H1 (cell line): ENCODE measurements around the gene S1PR1. TPM values are rescaled to one million over a fixed set of nuclear protein-coding genes. Genes with fewer than 3 reads are reported as not detected.

Experiments
- CTCF ChIA-PET: fragments of 300-600 bp; sonication (Branson Sonifier 250); formaldehyde crosslinking; loops from one replicate; lab custom pipeline; 2021; ENCODE audit not compliant: partially characterized antibody; lab: Charles Lee
- POLR2A ChIA-PET: fragments of 300-600 bp; sonication (Branson Sonifier 250); formaldehyde crosslinking; loops from one replicate; lab custom pipeline; 2021; ENCODE audit warnings: inconsistent platforms; ENCODE audit not compliant: partially characterized antibody; lab: Charles Lee
- DNase-seq, 2 experiments: peaks; one replicate each; pipeline versions ENCODE4 v3.0.0 to v3.0.0-alpha.2; 2010 to 2022; ENCODE audit warnings: low spot score in 2 of 2, low read depth in 1 of 2, mixed read lengths in 1 of 2
- FAIRE-seq: peaks from 2 replicates; lab custom pipeline; 2011; peaks lifted over from hg19 to GRCh38; lab: Jason Lieb, UNC
- H2AFZ ChIP-seq: 2 replicates; pipeline ENCODE4 v1.8.1; 2012; ENCODE audit warnings: low read length, inconsistent platforms
- H2AK5ac ChIP-seq: 2 replicates; pipeline ENCODE4 v1.6.1; 2013; ENCODE audit warnings: low read depth, low read length
- H2BK120ac ChIP-seq: replicated peaks from 2 replicates; pipeline ENCODE3; 2013; ENCODE audit warnings: low read depth, low read length, inconsistent platforms
- H2BK12ac ChIP-seq: 2 replicates; pipeline ENCODE4 v1.6.1; 2013; ENCODE audit warnings: low read depth, low read length
- H2BK15ac ChIP-seq: 2 replicates; pipeline ENCODE4 v1.6.1; 2013; ENCODE audit warnings: low read length
- H2BK20ac ChIP-seq: 2 replicates; pipeline ENCODE4 v1.6.1; 2013; ENCODE audit warnings: low read length
- H2BK5ac ChIP-seq: 2 replicates; pipeline ENCODE4 v1.6.1; 2013; ENCODE audit warnings: low read depth, low read length
- H3K14ac ChIP-seq: 2 replicates; pipeline ENCODE4 v1.6.1; 2013; ENCODE audit warnings: inconsistent platforms; ENCODE audit not compliant: insufficient read length
- H3K18ac ChIP-seq: 2 replicates; pipeline ENCODE4 v1.6.1; 2013; ENCODE audit warnings: low read length; ENCODE audit errors: extremely low read depth
- H3K23ac ChIP-seq: 2 replicates; pipeline ENCODE4 v1.6.1; 2013; ENCODE audit warnings: inconsistent platforms; ENCODE audit not compliant: insufficient read length
- H3K23me2 ChIP-seq: 2 replicates; pipeline ENCODE4 v1.6.1; 2013; ENCODE audit warnings: low read depth, low read length
- H3K27ac ChIP-seq: 2 replicates; pipeline ENCODE4 v1.6.1; 2011; ENCODE audit warnings: low read depth, low read length, inconsistent platforms
- H3K27me3 ChIP-seq, 4 experiments: replicated peaks in 1 of 4; 1 replicate in 1 of 4; 2 replicates in 3 of 4; pipeline versions ENCODE4 v1.6.1 to v1.8.1; 2011 to 2013; ENCODE audit warnings: low read length in 3 of 4, mild to moderate bottlenecking in 3 of 4, inconsistent platforms in 2 of 4, mixed read lengths in 2 of 4, moderate library complexity in 1 of 4; ENCODE audit not compliant: control insufficient read depth in 3 of 4, insufficient read depth in 3 of 4; ENCODE audit errors: extremely low read depth in 1 of 4
- H3K36me3 ChIP-seq, 4 experiments: 2 replicates each; pipeline versions ENCODE4 v1.6.1 to v1.8.1; 2011 to 2013; ENCODE audit warnings: mild to moderate bottlenecking in 4 of 4, low read length in 3 of 4, moderate library complexity in 2 of 4, control low read depth in 1 of 4, inconsistent platforms in 1 of 4; ENCODE audit not compliant: insufficient read depth in 4 of 4, control insufficient read depth in 2 of 4
- H3K4ac ChIP-seq: replicated peaks from 2 replicates; pipeline ENCODE3; 2013; ENCODE audit warnings: low read length, low read depth, mixed read lengths, inconsistent platforms; ENCODE audit not compliant: insufficient read length
- H3K4me1 ChIP-seq, 4 experiments: replicated peaks in 1 of 4; 1 replicate in 1 of 4; 2 replicates in 3 of 4; pipeline versions ENCODE4 v1.6.1 to v1.8.1; 2011 to 2013; ENCODE audit warnings: low read length in 3 of 4, inconsistent platforms in 2 of 4, mixed read lengths in 1 of 4; ENCODE audit not compliant: insufficient read depth in 4 of 4, control insufficient read depth in 3 of 4
- H3K4me2 ChIP-seq, 2 experiments: 2 replicates each; pipeline versions ENCODE4 v1.6.1 to v1.8.1; 2011 to 2013; ENCODE audit warnings: low read depth in 2 of 2, low read length in 2 of 2, control low read depth in 1 of 2, inconsistent platforms in 1 of 2, mild to moderate bottlenecking in 1 of 2; ENCODE audit not compliant: insufficient read depth in 1 of 2
- H3K4me3 ChIP-seq, 4 experiments: fragments of 200-600, 300-600 bp in 1 of 4; sonication (generic), shearing (Covaris generic), sonication (Bioruptor Twin) in 1 of 4; 2 replicates each; pipeline versions ENCODE4 v1.5.1 to v1.8.1; 2011 to 2016; ENCODE audit warnings: low read length in 4 of 4, low read depth in 3 of 4, control low read depth in 2 of 4, inconsistent platforms in 2 of 4, mild to moderate bottlenecking in 2 of 4, mixed read lengths in 1 of 4, moderate library complexity in 1 of 4; ENCODE audit not compliant: insufficient read depth in 2 of 4; ENCODE audit errors: extremely low read depth in 1 of 4
- H3K56ac ChIP-seq: replicated peaks from 2 replicates; pipeline ENCODE3; 2013; ENCODE audit warnings: low read depth, mild to moderate bottlenecking, mixed read lengths, low read length, inconsistent platforms; ENCODE audit not compliant: insufficient read length
- H3K79me1 ChIP-seq: 2 replicates; pipeline ENCODE4 v1.6.1; 2013; ENCODE audit warnings: low read depth, low read length, control low read depth
- H3K79me2 ChIP-seq, 2 experiments: 2 replicates each; pipeline versions ENCODE4 v1.6.1 to v1.8.1; 2012 to 2013; ENCODE audit warnings: low read length in 2 of 2, mild to moderate bottlenecking in 2 of 2, inconsistent platforms in 1 of 2; ENCODE audit not compliant: insufficient read depth in 2 of 2, control insufficient read depth in 1 of 2
- H3K9ac ChIP-seq, 4 experiments: replicated peaks in 1 of 4; 1 replicate in 1 of 4; 2 replicates in 3 of 4; pipeline versions ENCODE4 v1.6.1 to v1.8.1; 2011 to 2013; ENCODE audit warnings: low read depth in 3 of 4, low read length in 3 of 4, control low read depth in 2 of 4, mild to moderate bottlenecking in 2 of 4, moderate library complexity in 2 of 4, inconsistent platforms in 1 of 4; ENCODE audit errors: extremely low read depth in 1 of 4
- H3K9me3 ChIP-seq, 2 experiments: 2 replicates each; pipeline versions ENCODE4 v1.6.1 to v1.8.1; 2012 to 2013; ENCODE audit warnings: mild to moderate bottlenecking in 2 of 2, moderate library complexity in 2 of 2, control low read depth in 1 of 2, inconsistent platforms in 1 of 2, low read depth in 1 of 2, low read length in 1 of 2, mixed read lengths in 1 of 2; ENCODE audit not compliant: insufficient read depth in 2 of 2
- H4K20me1 ChIP-seq, 2 experiments: replicated peaks in 1 of 2; 2 replicates each; pipeline versions ENCODE3 to v1.8.1; 2011 to 2013; ENCODE audit warnings: inconsistent platforms in 2 of 2, low read length in 2 of 2, mild to moderate bottlenecking in 1 of 2; ENCODE audit not compliant: insufficient read depth in 2 of 2, control insufficient read depth in 1 of 2
- H4K5ac ChIP-seq: 2 replicates; pipeline ENCODE4 v1.6.1; 2013; ENCODE audit warnings: low read length, low read depth, mixed read lengths, inconsistent platforms; ENCODE audit not compliant: insufficient read length
- H4K8ac ChIP-seq: 2 replicates; pipeline ENCODE4 v1.8.0; 2013; ENCODE audit warnings: mild to moderate bottlenecking, moderate library complexity, low read length, inconsistent platforms; ENCODE audit not compliant: insufficient read depth; ENCODE audit errors: extremely low read depth
- H4K91ac ChIP-seq: replicated peaks from 2 replicates; pipeline ENCODE3; 2013; ENCODE audit warnings: low read length, mixed read lengths, inconsistent platforms; ENCODE audit not compliant: insufficient read length
- CBX5 ChIP-seq: fragments of 300-800, 300-1000 bp; sonication (generic); IDR thresholded peaks from 2 replicates; pipeline ENCODE4 v1.7.1; 2016; ENCODE audit warnings: antibody characterized with exemption, low read length, low read depth
- CTCF ChIP-seq, 3 experiments: IDR thresholded peaks; 1 replicate in 2 of 3; 2 replicates in 1 of 3; pipeline versions ENCODE4 v1.5.1 to v1.6.1; 2011; ENCODE audit warnings: low read length in 3 of 3, mild to moderate bottlenecking in 3 of 3, inconsistent platforms in 2 of 3, low read depth in 1 of 3, moderate library complexity in 1 of 3; ENCODE audit not compliant: insufficient read depth in 1 of 3; ENCODE audit errors: control extremely low read depth in 1 of 3
- KDM1A ChIP-seq: fragments of 200-600, 300-600 bp; sonication (generic); IDR thresholded peaks from 2 replicates; pipeline ENCODE4 v1.7.1; 2016; ENCODE audit warnings: mild to moderate bottlenecking, low read length, borderline replicate concordance
- RBBP5 ChIP-seq: IDR thresholded peaks from 2 replicates; pipeline ENCODE4 v1.7.1; 2012; ENCODE audit warnings: low read depth, mild to moderate bottlenecking, inconsistent platforms, low read length, moderate library complexity, borderline replicate concordance
- SP4 ChIP-seq: IDR thresholded peaks from 2 replicates; pipeline ENCODE4 v1.6.1; 2012; ENCODE audit warnings: low read length, inconsistent platforms
- SRF ChIP-seq: IDR thresholded peaks from 2 replicates; pipeline ENCODE4 v1.6.1; 2011; ENCODE audit warnings: mild to moderate bottlenecking, low read depth, low read length, moderate library complexity
- TAF1 ChIP-seq: IDR thresholded peaks from 2 replicates; pipeline ENCODE4 v1.6.1; 2011; ENCODE audit warnings: mild to moderate bottlenecking, low read depth, low read length
- TAF7 ChIP-seq: optimal IDR thresholded peaks from 2 replicates; pipeline ENCODE3; 2011; ENCODE audit warnings: low read depth, mild to moderate bottlenecking, inconsistent platforms, low read length, moderate library complexity, borderline replicate concordance
- TEAD4 ChIP-seq: IDR thresholded peaks from 2 replicates; pipeline ENCODE4 v1.6.1; 2012; ENCODE audit warnings: low read depth, low read length, inconsistent platforms, mixed read lengths
- USF2 ChIP-seq: IDR thresholded peaks from 2 replicates; pipeline ENCODE4 v1.6.1; 2011; ENCODE audit warnings: low read length, improper control_type of control experiment
- WGBS, 2 experiments: shearing (Covaris generic) in 1 of 2; methylation state at CpG; one replicate each; pipeline versions ENCODE4 v1.1.6 to v1.1.7; 2013 to 2015; ENCODE audit warnings: low lambda C conversion rate in 2 of 2, mixed read lengths in 2 of 2, inconsistent platforms in 1 of 2, low coverage in 1 of 2, missing lambda C conversion rate in 1 of 2; ENCODE audit not compliant: insufficient replicate concordance in 2 of 2, insufficient coverage in 1 of 2, insufficient read length in 1 of 2; ENCODE audit errors: extremely low coverage in 1 of 2, missing lambda C conversion rate in 1 of 2; 5-methylcytosine and 5-hydroxymethylcytosine counted together
- polyA plus RNA-seq, 7 experiments: library from polyadenylated mRNA; depleted of rRNA in 3 of 7; stranded (reverse) in 5 of 7; unstranded in 2 of 7; fragments of >200 nt in 5 of 7; fragments of 200-250 nt in 2 of 7; gene quantifications; 1 replicate in 5 of 7; 2 replicates in 1 of 7; 4 replicates in 1 of 7; pipeline versions ENCODE4 v1.2.1 to v1.2.3, GENCODE V29; 2011 to 2013; ENCODE audit warnings: missing spikeins in 2 of 7, mixed read lengths in 2 of 7
- total RNA-seq: library from RNA; stranded (reverse); fragmentation: NEBNext Ultra II Directional; extraction: Animal tissue kit (Norgen Biotek cat#: 25700); gene quantifications from 2 replicates; pipeline ENCODE4 v1.2.1, GENCODE V29; 2021

S1PR1 gene
- total and polyA plus RNA-seq, 2 of the 8 experiments (the other 6 are each of a cell fraction or from before 2014, with no cell fraction given) = 3.5 to 5.5 TPM

GRCh38 chr1:101228424-101229134 is 8.2 kb upstream of the S1PR1 start:
- Histone ChIP-seq H2BK15ac (no peak overlapping the region), H4K8ac (no peak overlapping the region), H3K4ac (no peak overlapping the region), H3K18ac (no peak overlapping the region), H4K20me1 (no peaks in the 10 kb centered on the region), H2BK20ac (no peak overlapping the region), H3K9me3 (no peaks in the 10 kb centered on the region), H3K79me1 (no peaks in the 10 kb centered on the region), H3K27ac (no peak overlapping the region), H3K23ac (no peak overlapping the region), H2AFZ (no peak overlapping the region), H4K5ac (no peak overlapping the region), H3K4me1 (no peaks in the 10 kb centered on the region), H2BK5ac (no peak overlapping the region), H3K23me2 (no peaks in the 10 kb centered on the region), H3K36me3 (no peaks in the 10 kb centered on the region), H3K9ac (no peak overlapping the region), H3K79me2 (no peaks in the 10 kb centered on the region), H2BK120ac (no peak overlapping the region), H3K4me3 (no peak overlapping the region), H3K14ac (no peak overlapping the region), H2BK12ac (no peak overlapping the region), H3K4me2 (no peak overlapping the region), H4K91ac (no peak overlapping the region), H3K56ac (no peak overlapping the region), H3K27me3 (no peaks in the 10 kb centered on the region), H2AK5ac (no peak overlapping the region)
- POLR2A ChIA-PET = no interaction called here
- FAIRE-seq (no peak), DNase-seq (no peak)
- WGBS, 2 experiments = 93% methylated on average over 6 of the region's 6 CpGs; no CpG with 5 or more reads in 1 of the 2 experiments
- CTCF ChIA-PET = interaction anchor here (1.0 to 3.8 kb wide), 2 partner anchors 10 to 60 kb away, joined by 4 to 17 read pairs; no protein-coding TSS in a partner anchor
- no peak for TF ChIP-seq TEAD4
- TF ChIP-seq CBX5 = no peak
- TF ChIP-seq SRF = no peak
- no peak for TF ChIP-seq TAF1
- no peak for TF ChIP-seq CTCF (IDR thresholded peaks at IDR 0.05; ENCODE audit: control extremely low read depth in 1 of 3, insufficient read depth in 1 of 3, low read depth in 1 of 3, low read length in 3 of 3)
- no peak for TF ChIP-seq USF2
- no peak for TF ChIP-seq TAF7
- no peak for TF ChIP-seq SP4
- no peak for TF ChIP-seq KDM1A
- no peak for TF ChIP-seq RBBP5
